ENCODE measurements around the gene CTRB1. TPM values are rescaled to one million over a fixed set of nuclear protein-coding genes. Genes with fewer than 3 reads are reported as not detected.
"Not testable (repeated sequence)": the region's sequence is repeated elsewhere in the genome, so short reads cannot be mapped to it uniquely, and the experiment has no call there.

The CTRB1 gene
- total RNA-seq, 1 donor from 2014 or later, result 9.7 TPM

GRCh38 chr16:75264999-75265910, 46.5 kb downstream of the CTRB1 start:
- ATAC-seq (peak; percentile 51), DNase-seq (ENCODE audit: low spot score) (peak; percentile 74)

DNA sequence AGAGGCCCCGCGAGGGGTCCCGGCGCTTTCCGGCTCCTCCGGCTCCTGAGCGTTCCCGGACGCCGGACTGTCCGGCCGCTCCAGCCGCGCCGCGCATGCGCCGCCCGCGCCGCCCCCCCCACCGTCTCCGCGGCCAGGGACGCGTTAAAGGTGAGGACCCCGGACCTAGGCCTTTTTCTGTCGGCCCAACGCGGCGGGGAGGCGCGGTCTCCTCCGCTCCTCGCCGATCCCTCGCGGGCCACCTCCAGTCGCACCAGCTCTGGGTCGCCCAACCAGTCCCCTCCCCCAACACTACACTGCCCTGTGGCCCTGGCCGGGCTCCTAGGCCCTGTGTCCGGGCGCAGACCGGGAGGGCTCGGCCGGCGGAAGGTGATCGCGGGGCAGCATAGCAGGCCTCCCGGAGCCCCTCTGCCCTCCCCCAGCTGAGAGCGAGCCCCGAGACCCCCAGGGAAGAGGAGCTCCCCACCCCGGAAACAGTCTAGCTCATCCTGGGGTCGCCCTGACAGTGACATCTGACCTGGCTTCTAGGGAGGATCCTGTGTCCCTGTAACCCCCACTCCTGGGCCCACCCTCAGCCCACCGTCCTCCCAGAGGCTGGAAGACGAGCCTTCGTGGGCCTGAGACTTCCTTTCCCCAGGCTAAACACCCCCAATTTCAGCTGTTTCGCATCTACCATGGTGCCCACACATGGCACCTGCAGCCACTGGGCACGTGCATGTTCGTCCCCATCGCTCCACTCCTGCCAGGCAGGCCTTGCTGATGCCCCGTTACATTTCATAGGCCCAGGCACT, 47.3 kb downstream of the CTRB1 start:
- ATAC-seq, result peak; percentile 57

DNA sequence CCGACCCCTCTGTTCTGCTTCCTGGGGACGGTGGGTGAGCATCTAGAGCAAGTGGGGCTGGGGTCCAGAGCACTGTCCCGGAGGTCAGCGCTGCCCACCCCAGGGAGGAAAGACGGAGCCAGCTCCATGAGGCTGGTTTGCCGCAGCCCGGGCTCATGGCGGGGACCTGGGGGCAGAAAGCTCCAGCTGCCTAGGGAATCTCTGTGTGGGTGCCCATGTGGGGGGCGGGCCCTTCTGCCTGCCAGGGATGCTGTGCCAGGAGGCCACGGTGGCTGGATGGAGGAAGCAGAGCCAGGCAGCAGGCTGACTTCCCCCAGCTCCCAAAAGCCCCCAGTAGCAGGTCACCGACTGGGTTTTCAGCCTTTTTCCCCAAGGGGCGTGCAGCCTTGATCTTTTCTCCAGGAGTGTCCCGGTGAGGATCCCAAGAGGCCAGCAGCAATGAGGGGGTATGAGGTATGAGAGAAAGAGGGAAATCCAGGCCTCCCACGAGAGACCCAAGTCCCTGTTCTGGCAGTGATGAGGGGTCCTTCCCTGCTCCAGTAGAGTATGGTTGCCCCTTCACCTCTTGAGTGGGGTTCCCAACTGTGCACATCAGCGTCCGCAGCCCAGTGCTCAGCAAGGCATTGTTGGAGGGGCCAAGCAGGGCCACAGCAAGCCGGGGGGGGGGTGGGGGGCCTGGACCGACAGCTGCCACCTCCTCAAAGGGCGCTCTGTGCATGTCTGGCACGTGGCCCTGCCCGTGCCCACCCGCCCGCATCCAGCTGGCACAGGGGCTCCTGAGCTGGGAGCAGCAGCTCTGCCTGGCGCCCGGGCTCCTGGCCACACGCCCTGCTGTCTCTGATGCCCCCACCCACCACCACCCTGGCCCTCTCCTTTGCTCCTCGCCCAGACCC, 48.2 kb downstream of the CTRB1 start:
- DNase-seq (ENCODE audit: low spot score) (no peak), ATAC-seq (no peak)

More for the DNA sequence above, 47.3 kb downstream of the CTRB1 start:
- DNase-seq (ENCODE audit: low spot score), result peak; percentile 84

GRCh38 chr16:75267631-75268264, 49.0 kb downstream of the CTRB1 start:
- ATAC-seq (no peak), DNase-seq (ENCODE audit: low spot score) (no peak)

DNA sequence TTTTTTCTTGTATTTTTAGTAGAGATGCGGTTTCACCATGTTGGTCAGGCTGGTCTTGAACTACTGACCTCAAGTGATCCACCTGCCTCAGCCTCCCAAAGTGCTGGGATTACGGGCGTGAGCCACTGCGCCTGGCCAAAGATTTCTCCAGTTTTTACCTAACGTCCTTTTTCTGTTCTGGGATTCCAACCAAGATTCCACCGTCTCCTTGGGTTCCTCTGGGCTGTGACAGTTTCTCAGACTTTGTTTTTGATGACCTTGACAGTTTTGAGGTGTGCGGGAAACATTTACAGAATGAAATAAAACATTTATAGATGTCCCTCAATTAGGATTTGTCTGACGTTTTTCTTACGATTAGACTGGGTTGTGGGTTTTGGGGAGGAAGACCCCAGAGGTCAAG, 50.6 kb downstream of the CTRB1 start:
- DNase-seq (ENCODE audit: low spot score); ATAC-seq: not testable (repeated sequence)

DNA sequence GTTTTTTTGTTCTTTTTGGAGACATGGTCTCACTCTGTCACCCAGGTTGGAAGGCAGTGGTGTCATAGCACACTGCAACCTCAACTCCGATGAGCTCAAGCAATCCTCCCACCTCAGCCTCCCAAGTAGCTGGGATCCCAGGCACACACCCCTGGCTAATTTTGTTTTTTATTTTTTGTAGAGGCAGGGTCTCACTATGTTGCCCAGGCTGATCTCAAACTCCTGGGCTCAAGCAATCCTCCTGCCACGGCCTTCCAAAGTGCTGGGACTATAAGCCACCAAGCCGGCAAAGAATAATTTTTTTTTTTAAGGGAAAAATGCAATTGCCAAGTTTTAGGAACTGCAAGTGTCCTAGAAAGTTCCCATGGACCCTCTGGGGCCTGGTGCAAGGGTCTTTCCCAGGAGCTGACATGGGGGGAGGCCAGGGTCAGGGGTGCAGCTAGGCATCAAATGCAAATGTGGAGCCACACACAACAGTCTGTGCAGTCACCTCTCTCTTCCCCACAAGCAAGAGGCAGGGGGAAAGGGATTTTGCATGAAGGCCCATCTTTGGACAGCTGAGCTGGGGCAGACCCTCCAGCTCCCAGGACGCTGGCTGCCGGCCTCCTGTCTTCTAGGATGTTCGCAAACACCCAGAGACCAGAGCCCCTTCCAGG, 52.8 kb downstream of the CTRB1 start:
- ATAC-seq (no peak), DNase-seq (ENCODE audit: low spot score) (no peak)

DNA sequence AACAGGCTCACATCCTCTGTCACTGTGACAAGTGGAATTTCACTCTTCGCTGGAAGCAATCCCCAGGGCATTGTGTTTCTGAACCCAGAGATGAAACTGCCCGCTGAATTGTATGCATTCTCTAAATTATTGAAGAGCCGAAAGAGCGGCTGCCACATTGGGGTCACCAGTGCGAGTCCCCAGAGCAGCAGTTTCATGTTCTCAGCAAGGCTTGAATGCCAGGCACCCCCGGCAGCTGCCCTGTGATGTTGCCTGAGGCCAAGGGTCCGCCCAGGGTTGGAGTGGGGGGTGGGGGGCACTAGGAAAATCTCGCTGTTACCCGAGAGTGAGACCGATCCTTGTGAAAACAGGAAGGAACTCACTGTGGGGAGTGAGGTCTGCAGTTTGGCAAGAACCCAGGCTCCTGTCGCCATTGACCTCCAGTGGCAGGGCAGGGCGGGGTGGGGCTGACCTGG, 53.3 kb downstream of the CTRB1 start:
- no peak for DNase-seq (ENCODE audit: low spot score)
- no peak for ATAC-seq

DNA sequence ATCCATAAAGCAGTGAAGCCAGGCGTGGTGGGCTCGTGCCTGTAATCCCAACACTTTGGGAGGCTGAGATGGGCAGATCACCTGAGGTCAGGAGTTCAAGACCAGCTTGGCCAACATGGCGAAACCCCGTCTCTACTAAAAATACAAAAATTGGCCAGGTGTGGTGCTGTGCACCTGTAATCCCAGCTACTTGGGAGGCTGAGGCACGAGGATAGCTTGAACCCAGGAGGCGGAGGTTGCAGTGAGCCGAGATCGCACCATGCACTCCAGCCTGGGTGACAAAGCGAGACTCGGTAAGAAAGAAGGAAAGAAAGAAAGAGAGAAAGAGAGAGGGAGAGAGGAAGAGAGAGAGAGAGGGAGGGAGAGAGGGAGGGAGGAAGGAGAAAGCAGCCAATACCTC, 53.8 kb downstream of the CTRB1 start:
- not testable (repeated sequence) for ATAC-seq; DNase-seq (ENCODE audit: low spot score)

DNA sequence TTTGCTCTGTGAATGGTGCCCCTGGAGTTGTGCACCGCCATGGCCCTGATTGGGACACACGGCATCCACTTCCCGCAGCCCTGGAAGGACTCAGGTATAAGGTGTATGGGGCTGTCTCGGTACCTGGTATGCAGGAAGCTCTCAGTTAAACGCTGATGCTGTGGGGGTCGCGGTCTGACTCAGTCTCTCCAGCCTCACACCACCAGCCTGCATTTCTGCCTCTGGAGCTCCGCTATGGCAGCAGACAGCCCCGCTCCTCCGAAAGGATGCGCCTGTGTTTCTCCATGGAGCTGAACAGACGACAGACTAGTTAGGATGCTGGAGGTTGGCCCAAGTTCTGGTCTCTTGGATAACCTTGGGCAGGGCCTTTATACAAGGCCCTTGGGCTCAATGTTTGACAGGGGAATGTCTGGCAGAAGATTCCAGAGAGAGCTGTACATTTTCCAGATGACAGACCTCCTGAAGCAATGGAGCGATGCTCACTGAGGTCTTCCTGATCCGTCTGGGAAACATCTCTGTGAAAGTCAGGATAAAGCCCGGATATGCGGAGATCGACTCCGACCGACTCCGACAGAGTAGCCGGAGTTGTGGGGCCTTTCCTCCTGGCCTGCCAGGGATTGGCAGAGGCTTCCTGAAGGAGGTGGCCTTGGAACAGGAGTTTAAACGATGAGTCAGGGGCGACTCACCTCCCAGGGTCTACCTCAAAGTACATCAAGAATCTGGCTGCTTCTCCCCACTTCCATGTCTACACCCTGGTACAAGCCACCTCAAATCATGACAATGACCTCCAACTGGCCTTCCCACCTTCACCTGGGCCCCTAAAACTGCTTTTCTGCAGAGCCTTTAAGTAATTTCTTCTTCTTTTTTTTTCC, 54.5 kb downstream of the CTRB1 start:
- no peak for ATAC-seq
- DNase-seq (ENCODE audit: low spot score), result no peak

Other genes starting within 250 kb of the CTRB1 start
- 51.9 TPM for gene WDR59, start 233.9 kb upstream of the CTRB1 start, total RNA-seq
- gene ZNRF1, start 220.0 kb upstream of the CTRB1 start, total RNA-seq, result 14.0 TPM
- gene LDHD, start 102.2 kb upstream of the CTRB1 start, total RNA-seq, result 113 TPM
- 16.8 TPM for gene ZFP1, start 70.5 kb upstream of the CTRB1 start, total RNA-seq
- 12.7 TPM for gene CTRB2, start 11.8 kb upstream of the CTRB1 start, total RNA-seq
- 39.2 TPM for gene BCAR1, start 32.6 kb downstream of the CTRB1 start, total RNA-seq
- 27.7 TPM for gene CFDP1, start 214.5 kb downstream of the CTRB1 start, total RNA-seq
- 10.5 TPM for gene TMEM170A, start 245.7 kb downstream of the CTRB1 start, total RNA-seq

All from left lobe of liver (tissue), 2 donors.